Measurements from ENCODE around the gene FAM174B.

The FAM174B gene

DNA sequence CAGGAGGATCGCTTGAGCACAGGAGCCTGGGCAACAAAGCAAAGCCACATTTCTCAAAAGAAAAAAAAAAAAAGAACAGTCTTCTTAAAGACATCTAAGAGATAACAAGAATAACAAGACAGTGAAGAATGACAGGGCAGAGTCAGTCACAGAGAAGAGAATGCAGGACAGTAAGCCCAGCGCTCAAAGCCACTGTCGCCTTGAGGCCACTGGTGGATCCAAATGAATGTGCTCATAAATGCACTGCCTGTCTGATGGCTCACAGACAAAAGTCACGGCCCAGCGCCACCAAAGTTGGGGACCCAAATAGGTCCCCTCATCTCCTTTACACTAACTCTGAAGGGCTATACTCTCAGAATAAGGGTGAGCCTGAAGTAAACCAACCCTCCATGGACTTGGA lies 52.3 kb downstream of the FAM174B start:
- DNase-seq (ENCODE audit: low read depth, low spot score): no peak
- ChIA-PET POLR2A (no interaction called here), CTCF (interaction anchor here (1.8 kb wide), 1 partner anchor 111 kb away, joined by 4 read pairs; no protein-coding TSS in a partner anchor)
- TF ChIP-seq, protein P1, sequence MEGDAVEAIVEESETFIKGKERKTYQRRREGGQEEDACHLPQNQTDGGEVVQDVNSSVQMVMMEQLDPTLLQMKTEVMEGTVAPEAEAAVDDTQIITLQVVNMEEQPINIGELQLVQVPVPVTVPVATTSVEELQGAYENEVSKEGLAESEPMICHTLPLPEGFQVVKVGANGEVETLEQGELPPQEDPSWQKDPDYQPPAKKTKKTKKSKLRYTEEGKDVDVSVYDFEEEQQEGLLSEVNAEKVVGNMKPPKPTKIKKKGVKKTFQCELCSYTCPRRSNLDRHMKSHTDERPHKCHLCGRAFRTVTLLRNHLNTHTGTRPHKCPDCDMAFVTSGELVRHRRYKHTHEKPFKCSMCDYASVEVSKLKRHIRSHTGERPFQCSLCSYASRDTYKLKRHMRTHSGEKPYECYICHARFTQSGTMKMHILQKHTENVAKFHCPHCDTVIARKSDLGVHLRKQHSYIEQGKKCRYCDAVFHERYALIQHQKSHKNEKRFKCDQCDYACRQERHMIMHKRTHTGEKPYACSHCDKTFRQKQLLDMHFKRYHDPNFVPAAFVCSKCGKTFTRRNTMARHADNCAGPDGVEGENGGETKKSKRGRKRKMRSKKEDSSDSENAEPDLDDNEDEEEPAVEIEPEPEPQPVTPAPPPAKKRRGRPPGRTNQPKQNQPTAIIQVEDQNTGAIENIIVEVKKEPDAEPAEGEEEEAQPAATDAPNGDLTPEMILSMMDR (IDR thresholded peaks at IDR 0.05; ENCODE audit: insufficient read depth, low read length, missing control alignments): no peak
- H3K4me3 ChIP-seq (ENCODE audit: low read depth, low read length): no peak overlapping the region

GRCh38 chr15:92602267-92602593 lies 53.3 kb downstream of the FAM174B start:
- POLR2A ChIA-PET: no interaction called here
- no peak overlapping the region for H3K4me3 ChIP-seq (ENCODE audit: low read depth, low read length)
- CTCF ChIA-PET: no interaction called here
- no peak for DNase-seq (ENCODE audit: low read depth, low spot score)
- TF ChIP-seq, protein P1 (IDR thresholded peaks at IDR 0.05; ENCODE audit: insufficient read depth, low read length, missing control alignments): no peak

GRCh38 chr15:92601592-92602266 lies 53.8 kb downstream of the FAM174B start:
- POLR2A ChIA-PET: no interaction called here
- TF ChIP-seq, protein P1 (IDR thresholded peaks at IDR 0.05; ENCODE audit: insufficient read depth, low read length, missing control alignments): no peak
- DNase-seq (ENCODE audit: low read depth, low spot score): no peak
- H3K4me3 ChIP-seq (ENCODE audit: low read depth, low read length): no peak overlapping the region
- CTCF ChIA-PET: no interaction called here

GRCh38 chr15:92600856-92601255 lies 54.7 kb downstream of the FAM174B start:
- H3K4me3 ChIP-seq (ENCODE audit: low read depth, low read length): no peak overlapping the region
- TF ChIP-seq, protein P1 (IDR thresholded peaks at IDR 0.05; ENCODE audit: insufficient read depth, low read length, missing control alignments): no peak
- ChIA-PET CTCF (no interaction called here), POLR2A (no interaction called here)
- no peak for DNase-seq (ENCODE audit: low read depth, low spot score)

DNA sequence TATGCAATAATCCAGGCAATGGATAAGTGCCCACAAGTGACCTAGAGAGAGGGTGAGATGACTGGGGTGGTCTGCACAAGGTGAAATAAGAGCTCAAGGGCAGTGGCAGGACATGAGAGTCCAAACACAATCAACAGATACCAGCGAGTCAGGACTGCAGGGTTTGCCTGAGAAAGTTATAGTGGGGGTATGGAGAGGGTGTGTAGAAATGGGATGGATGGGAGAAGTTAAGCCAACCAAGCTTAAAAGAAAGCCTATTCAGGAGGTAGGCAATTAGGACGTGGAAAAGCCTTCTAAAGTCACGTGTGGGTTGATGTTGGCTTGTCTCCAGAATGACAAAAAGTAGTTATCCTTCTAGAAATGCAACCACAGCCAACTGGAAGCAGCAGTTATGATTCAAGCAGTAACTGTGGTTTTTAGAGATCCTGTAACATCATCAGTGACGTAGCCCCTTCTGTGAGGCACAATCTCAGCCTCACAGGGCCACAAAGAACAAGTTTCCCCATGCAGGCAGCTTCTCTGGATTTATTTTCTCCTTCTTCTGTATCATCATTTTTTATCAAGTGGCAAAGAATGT lies 56.1 kb downstream of the FAM174B start:
- TF ChIP-seq, protein P1 (IDR thresholded peaks at IDR 0.05; ENCODE audit: insufficient read depth, low read length, missing control alignments): no peak
- no peak for DNase-seq (ENCODE audit: low read depth, low spot score)

GRCh38 chr15:92597548-92597947 lies 58.0 kb downstream of the FAM174B start:
- H3K4me3 ChIP-seq (ENCODE audit: low read depth, low read length): no peak overlapping the region
- TF ChIP-seq, protein P1 (IDR thresholded peaks at IDR 0.05; ENCODE audit: insufficient read depth, low read length, missing control alignments): no peak
- CTCF ChIA-PET: no interaction called here
- DNase-seq (ENCODE audit: low read depth, low spot score): no peak
- POLR2A ChIA-PET: no interaction called here

More for the DNA sequence above, 56.1 kb downstream of the FAM174B start:
- POLR2A ChIA-PET: no interaction called here
- CTCF ChIA-PET: no interaction called here
- no peak overlapping the region for H3K4me3 ChIP-seq (ENCODE audit: low read depth, low read length)

All from AG04449 (cell line).